Progenitor cell of endocrine pancreas (in vitro differentiated cells): ENCODE results near the gene LRRTM1. TPM values are rescaled to one million over a fixed set of nuclear protein-coding genes. Genes with fewer than 3 reads are reported as not detected.

Source experiments
- DNase-seq: peaks from one replicate; pipeline ENCODE4 v3.0.0; 2021; ENCODE audit warnings: low spot score; ENCODE audit not compliant: unreplicated experiment
- H3K27ac Mint-ChIP-seq: 2 replicates; pipeline ENCODE4 v1.8.0; 2021; ENCODE audit warnings: mild to moderate bottlenecking, moderate library complexity, mixed read lengths
- H3K27me3 Mint-ChIP-seq: 2 replicates; pipeline ENCODE4 v1.8.0; 2021; ENCODE audit warnings: mixed read lengths
- H3K36me3 Mint-ChIP-seq: 2 replicates; pipeline ENCODE4 v1.8.0; 2022; ENCODE audit warnings: mixed read lengths; ENCODE audit not compliant: insufficient read depth
- H3K4me1 Mint-ChIP-seq: 2 replicates; pipeline ENCODE4 v1.8.0; 2021; ENCODE audit warnings: low read depth, mixed read lengths
- H3K4me3 Mint-ChIP-seq: 2 replicates; pipeline ENCODE4 v1.8.0; 2021; ENCODE audit warnings: low read depth, mild to moderate bottlenecking, moderate library complexity, mixed read lengths
- H3K9me3 Mint-ChIP-seq: 2 replicates; pipeline ENCODE4 v1.8.0; 2021; ENCODE audit warnings: low read depth, mixed read lengths
- CTCF ChIP-seq: fragments of 200-600 bp; sonication (generic); IDR thresholded peaks from one replicate; pipeline ENCODE4 v1.5.0; 2021; ENCODE audit warnings: antibody characterized with exemption, mild to moderate bottlenecking; ENCODE audit not compliant: unreplicated experiment
- total RNA-seq: library from RNA; stranded (reverse); gene quantifications from 2 replicates; pipeline ENCODE4 v1.2.1, GENCODE V29; 2021

LRRTM1 gene
- total RNA-seq, 1 donor from 2014 or later, result 1.6 TPM

GRCh38 chr2:80340022-80340421, 35.5 kb upstream of the LRRTM1 start:
- H3K9me3 Mint-ChIP-seq, result no peaks in the 10 kb centered on the region

GRCh38 chr2:80338794-80339193, 34.2 kb upstream of the LRRTM1 start:
- Mint-ChIP-seq H3K36me3 (no peaks in the 10 kb centered on the region), H3K27me3 (no peaks in the 10 kb centered on the region), H3K4me3 (no peak overlapping the region), H3K9me3 (no peaks in the 10 kb centered on the region), H3K4me1 (no peaks in the 10 kb centered on the region), H3K27ac (no peak overlapping the region)
- no peak for TF ChIP-seq CTCF
- DNase-seq, result no peak

More at GRCh38 chr2:80340022-80340421, 35.5 kb upstream of the LRRTM1 start:
- Mint-ChIP-seq H3K4me3 (no peak overlapping the region), H3K27me3 (no peaks in the 10 kb centered on the region), H3K4me1 (no peaks in the 10 kb centered on the region), H3K36me3 (no peaks in the 10 kb centered on the region), H3K27ac (no peak overlapping the region)
- DNase-seq, result no peak
- no peak for TF ChIP-seq CTCF

GRCh38 chr2:80335411-80335810, 30.9 kb upstream of the LRRTM1 start:
- no peaks in the 10 kb centered on the region for H3K4me1 Mint-ChIP-seq
- no peak overlapping the region for H3K4me3 Mint-ChIP-seq
- no peak for DNase-seq

GRCh38 chr2:80333886-80334285, 29.3 kb upstream of the LRRTM1 start:
- Mint-ChIP-seq H3K4me3 (no peak overlapping the region), H3K27me3 (peaks cover 2% of the 10 kb centered on the region), H3K27ac (no peak overlapping the region), H3K36me3 (no peaks in the 10 kb centered on the region), H3K9me3 (no peaks in the 10 kb centered on the region), H3K4me1 (no peaks in the 10 kb centered on the region)
- no peak for DNase-seq
- no peak for TF ChIP-seq CTCF

More at GRCh38 chr2:80335411-80335810, 30.9 kb upstream of the LRRTM1 start:
- Mint-ChIP-seq H3K27ac (no peak overlapping the region), H3K36me3 (no peaks in the 10 kb centered on the region), H3K9me3 (no peaks in the 10 kb centered on the region), H3K27me3 (no peaks in the 10 kb centered on the region)
- TF ChIP-seq CTCF, result no peak

GRCh38 chr2:80330527-80331450, 26.2 kb upstream of the LRRTM1 start:
- Mint-ChIP-seq H3K4me3 (no peak overlapping the region), H3K4me1 (no peaks in the 10 kb centered on the region), H3K27me3 (peaks cover 9% of the 10 kb centered on the region), H3K36me3 (no peaks in the 10 kb centered on the region), H3K9me3 (no peaks in the 10 kb centered on the region), H3K27ac (no peak overlapping the region)
- no peak for TF ChIP-seq CTCF
- no peak for DNase-seq
